Renal cortical epithelial cell (primary cell): Measurements from ENCODE around the gene CD96. TPM values are rescaled to one million over a fixed set of nuclear protein-coding genes. Genes with fewer than 3 reads are reported as not detected.
"Not testable (repeated sequence)": the region's sequence is repeated elsewhere in the genome, so short reads cannot be mapped to it uniquely, and the experiment has no call there.

Source experiments
- DNase-seq: peaks from one replicate; pipeline ENCODE4 v3.0.0-alpha.2; 2011; ENCODE audit warnings: low read depth
- total RNA-seq: library from RNA; depleted of rRNA; stranded (reverse); fragments of >200 nt; gene quantifications from 2 replicates; pipeline ENCODE4 v1.2.3, GENCODE V29; 2014

Gene CD96
- total RNA-seq, 1 donor from 2014 or later = 0.05 TPM

GRCh38 chr3:111561902-111562301 is 19.9 kb downstream of the CD96 start:
- DNase-seq = not testable (repeated sequence)

- no peak for DNase-seq
Observed at GRCh38 chr3:111566844-111567243, 24.8 kb downstream of the CD96 start.

GRCh38 chr3:111568355-111568754 is 26.4 kb downstream of the CD96 start:
- no peak for DNase-seq

GRCh38 chr3:111568911-111569310 is 26.9 kb downstream of the CD96 start:
- no peak for DNase-seq

GRCh38 chr3:111570404-111571030 is 28.5 kb downstream of the CD96 start:
- DNase-seq = no peak

GRCh38 chr3:111571282-111571681 is 29.3 kb downstream of the CD96 start:
- DNase-seq = no peak

GRCh38 chr3:111571907-111572460 is 30.0 kb downstream of the CD96 start:
- no peak for DNase-seq

GRCh38 chr3:111577113-111577512 is 35.1 kb downstream of the CD96 start:
- DNase-seq = no peak

- DNase-seq = peak; percentile 89
Observed at GRCh38 chr3:111577798-111578685, 36.0 kb downstream of the CD96 start.

- no peak for DNase-seq
Observed at GRCh38 chr3:111578867-111579266, 36.9 kb downstream of the CD96 start.

GRCh38 chr3:111579495-111579894 is 37.5 kb downstream of the CD96 start:
- no peak for DNase-seq

GRCh38 chr3:111581403-111582119 is 39.6 kb downstream of the CD96 start:
- no peak for DNase-seq

- DNase-seq = peak; percentile 97
Observed at GRCh38 chr3:111582120-111582474, 40.1 kb downstream of the CD96 start.

- DNase-seq = no peak
Observed at GRCh38 chr3:111584744-111585143, 42.7 kb downstream of the CD96 start.

- DNase-seq = peak; percentile 96
Observed at GRCh38 chr3:111585217-111585616, 43.2 kb downstream of the CD96 start.

- no peak for DNase-seq
Observed at GRCh38 chr3:111588527-111588926, 46.5 kb downstream of the CD96 start.

- DNase-seq = no peak
Observed at GRCh38 chr3:111589303-111590142, 47.5 kb downstream of the CD96 start.

GRCh38 chr3:111590143-111590491 is 48.1 kb downstream of the CD96 start:
- DNase-seq = peak; percentile 70

GRCh38 chr3:111591555-111591954 is 49.6 kb downstream of the CD96 start:
- no peak for DNase-seq

- peak; percentile 54 for DNase-seq
Observed at GRCh38 chr3:111592143-111592542, 50.1 kb downstream of the CD96 start.

- DNase-seq = peak; percentile 74
Observed at GRCh38 chr3:111592936-111593335, 50.9 kb downstream of the CD96 start.
